Activated CD4-positive, alpha-beta T cell treated with anti-CD3 and anti-CD28 coated beads for 4 hours (primary cell): ENCODE measurements around the gene ALDH9A1.

Experiments used
- DNase-seq, 2 donors: peaks; one replicate each; pipeline ENCODE4 v3.0.0-alpha.2; 2020

Gene ALDH9A1

GRCh38 chr1:165616054-165616612 is 82.2 kb downstream of the ALDH9A1 start:
- DNase-seq: no peak
